Osteoblast (primary cell): ENCODE results near the gene TSPAN5. TPM values are rescaled to one million over a fixed set of nuclear protein-coding genes. Genes with fewer than 3 reads are reported as not detected.

Experiments used
- DNase-seq: peaks from one replicate; pipeline ENCODE4 v3.0.0; 2011; ENCODE audit warnings: low spot score, mixed read lengths; ENCODE audit not compliant: insufficient read length; ENCODE audit errors: missing footprints
- H2AFZ ChIP-seq: 2 replicates; pipeline ENCODE4 v1.6.0; 2011; ENCODE audit warnings: mild to moderate bottlenecking, low read length
- H3K27ac ChIP-seq: 2 replicates; pipeline ENCODE4 v1.5.1; 2011; ENCODE audit warnings: mild to moderate bottlenecking, low read depth, low read length, moderate library complexity
- H3K27me3 ChIP-seq: 2 replicates; pipeline ENCODE4 v1.6.0; 2012; ENCODE audit warnings: mild to moderate bottlenecking, control low read depth, inconsistent platforms, low read length, moderate library complexity; ENCODE audit not compliant: insufficient read depth
- H3K36me3 ChIP-seq: 2 replicates; pipeline ENCODE4 v1.5.1; 2011; ENCODE audit warnings: mild to moderate bottlenecking, low read length, control low read depth, moderate library complexity; ENCODE audit not compliant: insufficient read depth
- H3K4me1 ChIP-seq: 2 replicates; pipeline ENCODE4 v1.5.1; 2011; ENCODE audit warnings: mild to moderate bottlenecking, low read length, control low read depth, moderate library complexity; ENCODE audit not compliant: insufficient read depth
- H3K4me2 ChIP-seq: 2 replicates; pipeline ENCODE4 v1.6.0; 2011; ENCODE audit warnings: mild to moderate bottlenecking, low read length; ENCODE audit not compliant: insufficient read depth
- H3K4me3 ChIP-seq: fragments of 200-600 bp; sonication (generic); 3 replicates; pipeline ENCODE4 v1.5.1; 2012; ENCODE audit warnings: mild to moderate bottlenecking, low read length, inconsistent platforms; ENCODE audit not compliant: insufficient read depth
- H3K79me2 ChIP-seq: 2 replicates; pipeline ENCODE4 v1.6.0; 2012; ENCODE audit warnings: mild to moderate bottlenecking, low read length, control low read depth, inconsistent platforms; ENCODE audit not compliant: insufficient read depth
- H3K9me3 ChIP-seq: 2 replicates; pipeline ENCODE4 v1.5.1; 2011; ENCODE audit warnings: low read depth, low read length, control low read depth
- H4K20me1 ChIP-seq: 2 replicates; pipeline ENCODE4 v1.6.0; 2012; ENCODE audit warnings: mild to moderate bottlenecking, low read length, control low read depth; ENCODE audit not compliant: insufficient read depth
- total RNA-seq: library from RNA; depleted of rRNA; stranded (reverse); fragments of >200 nt; gene quantifications from 2 replicates; pipeline ENCODE4 v1.2.3, GENCODE V29; 2012
- TF ChIP-seq, protein P1 (sequence below): IDR thresholded peaks from 2 replicates; pipeline ENCODE4 v1.5.1; 2011; ENCODE audit warnings: mild to moderate bottlenecking, low read depth, low read length, moderate library complexity; ENCODE audit errors: extremely low read depth

TSPAN5 gene
- total RNA-seq, 1 donor: 36.9 TPM

DNA sequence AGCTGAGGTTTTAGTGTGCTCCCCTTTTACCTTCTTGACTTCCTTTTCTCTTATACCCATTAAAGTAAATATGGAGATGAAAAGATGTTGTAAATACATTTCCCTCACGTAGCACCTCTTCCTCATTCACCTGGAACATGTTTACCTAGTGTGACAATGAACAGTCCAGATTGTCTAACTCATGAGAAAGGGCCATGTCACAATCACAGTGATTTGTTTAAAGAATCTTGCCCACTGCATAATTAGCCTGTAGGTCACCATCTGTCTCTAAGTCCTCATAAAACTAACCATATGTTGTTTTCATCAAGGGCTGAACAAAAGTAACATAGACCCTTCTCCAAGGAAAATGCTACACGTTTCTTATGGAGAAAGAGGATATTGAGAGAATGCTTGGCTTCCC lies 85.7 kb downstream of the TSPAN5 start:
- Histone ChIP-seq H3K4me2 (no peak overlapping the region), H2AFZ (no peak overlapping the region), H3K27me3 (no peaks in the 10 kb centered on the region), H4K20me1 (no peaks in the 10 kb centered on the region), H3K4me1 (peaks cover 17% of the 10 kb centered on the region), H3K4me3 (no peak overlapping the region), H3K9me3 (no peaks in the 10 kb centered on the region), H3K27ac (no peak overlapping the region), H3K36me3 (peaks cover 10% of the 10 kb centered on the region), H3K79me2 (peaks cover 73% of the 10 kb centered on the region)
- DNase-seq: no peak
- TF ChIP-seq, protein P1, sequence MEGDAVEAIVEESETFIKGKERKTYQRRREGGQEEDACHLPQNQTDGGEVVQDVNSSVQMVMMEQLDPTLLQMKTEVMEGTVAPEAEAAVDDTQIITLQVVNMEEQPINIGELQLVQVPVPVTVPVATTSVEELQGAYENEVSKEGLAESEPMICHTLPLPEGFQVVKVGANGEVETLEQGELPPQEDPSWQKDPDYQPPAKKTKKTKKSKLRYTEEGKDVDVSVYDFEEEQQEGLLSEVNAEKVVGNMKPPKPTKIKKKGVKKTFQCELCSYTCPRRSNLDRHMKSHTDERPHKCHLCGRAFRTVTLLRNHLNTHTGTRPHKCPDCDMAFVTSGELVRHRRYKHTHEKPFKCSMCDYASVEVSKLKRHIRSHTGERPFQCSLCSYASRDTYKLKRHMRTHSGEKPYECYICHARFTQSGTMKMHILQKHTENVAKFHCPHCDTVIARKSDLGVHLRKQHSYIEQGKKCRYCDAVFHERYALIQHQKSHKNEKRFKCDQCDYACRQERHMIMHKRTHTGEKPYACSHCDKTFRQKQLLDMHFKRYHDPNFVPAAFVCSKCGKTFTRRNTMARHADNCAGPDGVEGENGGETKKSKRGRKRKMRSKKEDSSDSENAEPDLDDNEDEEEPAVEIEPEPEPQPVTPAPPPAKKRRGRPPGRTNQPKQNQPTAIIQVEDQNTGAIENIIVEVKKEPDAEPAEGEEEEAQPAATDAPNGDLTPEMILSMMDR: no peak

DNA sequence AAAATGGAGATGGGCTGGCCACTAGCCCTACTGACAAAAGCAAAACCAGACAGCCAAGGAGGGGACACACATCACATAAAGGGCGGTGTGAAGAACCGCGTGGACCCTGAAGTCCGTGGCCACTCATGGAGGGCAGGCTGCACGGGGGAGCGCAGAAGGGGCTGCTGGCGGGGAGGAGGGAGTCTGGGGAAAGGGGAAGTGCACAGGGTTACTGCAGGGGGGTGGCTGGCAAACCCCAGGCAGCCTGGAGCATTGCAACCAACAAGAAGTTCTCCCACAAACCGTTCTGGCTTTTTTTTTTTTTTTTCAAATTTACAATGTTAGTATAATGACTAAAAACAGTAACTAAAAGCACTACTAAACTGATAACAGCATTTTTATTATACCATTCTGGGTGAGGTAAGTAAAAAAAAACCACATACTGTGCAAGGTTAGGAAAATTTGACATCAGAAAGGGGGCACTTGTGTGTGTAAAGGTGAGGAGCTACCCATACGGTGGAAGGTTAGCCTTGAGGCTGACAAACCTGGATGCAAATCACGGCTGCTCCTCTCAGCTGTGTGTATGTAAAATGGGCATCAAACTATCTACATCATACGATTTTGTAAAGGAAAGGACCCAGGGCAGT lies 87.1 kb downstream of the TSPAN5 start:
- no peak overlapping the region for H3K4me3 ChIP-seq
- H2AFZ ChIP-seq: no peak overlapping the region
- no peak overlapping the region for H3K4me2 ChIP-seq
- H3K36me3 ChIP-seq: peaks cover 10% of the 10 kb centered on the region
- no peaks in the 10 kb centered on the region for H3K9me3 ChIP-seq
- DNase-seq: no peak
- TF ChIP-seq, protein P1: no peak
- H4K20me1 ChIP-seq: no peaks in the 10 kb centered on the region
- peaks cover 17% of the 10 kb centered on the region for H3K4me1 ChIP-seq
- peak overlapping the region; percentile 35 for H3K27ac ChIP-seq
- H3K79me2 ChIP-seq: peaks cover 74% of the 10 kb centered on the region
- H3K27me3 ChIP-seq: no peaks in the 10 kb centered on the region

DNA sequence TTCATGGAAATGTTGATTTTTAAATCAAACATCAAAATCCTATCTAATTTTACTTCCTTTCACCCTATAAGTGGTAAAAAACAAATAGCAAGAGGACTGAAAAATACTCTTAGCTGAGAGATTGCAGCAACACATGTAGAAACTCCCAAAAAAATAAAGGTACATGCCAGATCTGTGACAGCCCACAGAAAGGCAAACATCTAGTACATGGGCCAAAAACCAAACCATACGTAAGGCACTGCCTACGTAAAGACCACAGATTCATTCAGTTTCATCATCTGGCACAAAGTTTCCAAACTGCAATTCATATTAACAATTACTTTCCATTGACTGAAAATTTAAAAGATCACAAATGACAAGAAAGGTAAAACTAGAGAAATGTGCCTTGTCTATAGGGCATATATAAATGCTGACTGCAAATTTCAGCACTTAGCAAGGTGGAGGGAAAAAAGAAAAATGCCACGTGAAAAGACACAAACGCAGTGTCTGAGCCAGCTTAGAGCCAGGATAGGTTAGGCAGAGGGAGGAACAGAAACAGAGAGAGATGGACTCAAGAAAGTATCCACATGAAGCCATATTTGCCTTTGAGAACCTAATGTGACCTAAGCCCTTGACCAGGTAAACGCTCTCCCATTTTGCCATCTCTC lies 88.1 kb downstream of the TSPAN5 start:
- Histone ChIP-seq H3K27ac (peak overlapping the region; percentile 33), H3K27me3 (no peaks in the 10 kb centered on the region), H2AFZ (no peak overlapping the region), H4K20me1 (no peaks in the 10 kb centered on the region), H3K9me3 (no peaks in the 10 kb centered on the region), H3K36me3 (peaks cover 10% of the 10 kb centered on the region), H3K79me2 (peaks cover 81% of the 10 kb centered on the region), H3K4me2 (no peak overlapping the region), H3K4me3 (no peak overlapping the region), H3K4me1 (peaks cover 17% of the 10 kb centered on the region)
- TF ChIP-seq, protein P1: no peak
- no peak for DNase-seq

DNA sequence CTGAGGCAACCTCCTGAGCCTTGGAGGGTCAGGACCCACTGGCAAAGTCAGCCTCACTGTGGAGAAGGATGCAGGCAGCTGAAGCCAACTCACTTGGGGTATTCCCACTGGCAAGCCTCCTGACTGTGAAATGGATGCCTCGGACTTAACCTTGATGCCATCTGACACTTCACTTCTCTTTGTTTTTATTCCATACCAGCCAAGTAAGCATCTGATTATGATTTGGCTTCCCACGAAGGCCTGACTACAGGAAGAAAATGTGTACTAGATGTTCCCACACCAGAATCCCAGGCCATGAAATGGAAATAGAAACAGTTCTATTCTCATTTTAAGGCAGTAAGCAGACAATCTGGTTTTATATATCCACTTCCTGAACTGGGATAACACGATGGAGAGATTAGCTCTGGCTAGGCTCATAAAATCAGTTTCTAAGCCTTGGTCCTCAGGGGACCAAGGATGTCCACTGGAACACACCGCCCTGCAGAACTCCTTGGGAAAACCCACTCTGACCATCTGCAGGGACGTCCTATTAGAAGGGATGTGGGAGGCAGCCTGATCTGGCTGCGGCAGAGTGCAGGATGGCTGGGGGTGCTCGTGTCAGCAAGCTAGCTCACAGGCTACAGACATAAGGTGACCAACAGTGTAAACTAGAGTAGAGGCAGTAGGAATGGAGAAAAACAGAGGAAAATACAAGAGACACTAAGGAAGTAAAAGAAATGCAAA lies 89.3 kb downstream of the TSPAN5 start:
- H3K27ac ChIP-seq: peak overlapping the region; percentile 1
- peaks cover 17% of the 10 kb centered on the region for H3K4me1 ChIP-seq
- no peak overlapping the region for H3K4me2 ChIP-seq
- no peaks in the 10 kb centered on the region for H3K9me3 ChIP-seq
- H3K4me3 ChIP-seq: no peak overlapping the region
- peaks cover 3% of the 10 kb centered on the region for H3K36me3 ChIP-seq
- peaks cover 84% of the 10 kb centered on the region for H3K79me2 ChIP-seq
- no peaks in the 10 kb centered on the region for H3K27me3 ChIP-seq
- TF ChIP-seq, protein P1: no peak
- H2AFZ ChIP-seq: no peak overlapping the region
- no peaks in the 10 kb centered on the region for H4K20me1 ChIP-seq
- no peak for DNase-seq
